Omental fat pad (tissue), 4 donors: ENCODE measurements around the gene MOCS2. TPM values are rescaled to one million over a fixed set of nuclear protein-coding genes. Genes with fewer than 3 reads are reported as not detected.
"Not testable (repeated sequence)": the region's sequence is repeated elsewhere in the genome, so short reads cannot be mapped to it uniquely, and the experiment has no call there.

ENCODE experiments used
- ATAC-seq: fragments of 150-250 bp; one replicate; pipeline ENCODE4 v1.9.1; 2016; ENCODE audit warnings: mild to moderate bottlenecking, moderate library complexity; ENCODE audit not compliant: low FRiP score
- DNase-seq: peaks from one replicate; pipeline ENCODE4 v3.0.0-alpha.2; 2019; ENCODE audit warnings: low spot score
- CTCF ChIP-seq, 3 donors: fragments of 450-650 bp; IDR thresholded peaks; one replicate each; pipeline ENCODE4 v1.5.1; 2016 to 2017; ENCODE audit warnings: antibody characterized with exemption in 3 of 3, mild to moderate bottlenecking in 3 of 3, moderate library complexity in 2 of 3
- total RNA-seq, 4 donors: library from RNA; depleted of rRNA; stranded (reverse); fragments of >200 nt; gene quantifications; one replicate each; pipeline ENCODE4 v1.1.0, GENCODE V29; 2016

The MOCS2 gene
- total RNA-seq, 4 donors from 2014 or later: 24.1 to 45.3 (median 37.6) TPM

- ATAC-seq (no peak), DNase-seq (no peak)
- no peak for TF ChIP-seq CTCF (IDR thresholded peaks at IDR 0.05)
Measured at GRCh38 chr5:53123702-53124101, 14.1 kb upstream of the MOCS2 start.

- no peak for TF ChIP-seq CTCF (IDR thresholded peaks at IDR 0.05)
- ATAC-seq (no peak), DNase-seq (no peak)
Measured at GRCh38 chr5:53120165-53120564, 10.6 kb upstream of the MOCS2 start.

- no peak for TF ChIP-seq CTCF (IDR thresholded peaks at IDR 0.05)
- DNase-seq: no peak
- no peak for ATAC-seq
Measured at GRCh38 chr5:53118879-53119278, 9.3 kb upstream of the MOCS2 start.

- no peak for ATAC-seq
- DNase-seq: no peak
- no peak for TF ChIP-seq CTCF (IDR thresholded peaks at IDR 0.05)
Measured at GRCh38 chr5:53116597-53116996, 7.0 kb upstream of the MOCS2 start.

- ATAC-seq (no peak), DNase-seq (no peak)
- no peak for TF ChIP-seq CTCF (IDR thresholded peaks at IDR 0.05)
Measured at GRCh38 chr5:53114988-53115387, 5.4 kb upstream of the MOCS2 start.

- no peak for TF ChIP-seq CTCF (IDR thresholded peaks at IDR 0.05)
- DNase-seq: no peak
- ATAC-seq: no peak
Measured at GRCh38 chr5:53113947-53114346, 4.4 kb upstream of the MOCS2 start.

- TF ChIP-seq CTCF (IDR thresholded peaks at IDR 0.05): no peak
- no peak for DNase-seq
- ATAC-seq: no peak
Measured at GRCh38 chr5:53112909-53113308, 3.4 kb upstream of the MOCS2 start.

GRCh38 chr5:53112307-53112706 lies 2.8 kb upstream of the MOCS2 start:
- not testable (repeated sequence) for ATAC-seq, DNase-seq
